Measurements from ENCODE around the gene MST1R.
A peak's percentile ranks its signal among the peaks of the same experiment; 100 is the strongest.
"Not testable (repeated sequence)": the region's sequence is repeated elsewhere in the genome, so short reads cannot be mapped to it uniquely, and the experiment has no call there.

The MST1R gene

GRCh38 chr3:49903451-49904424, at the start of gene MST1R:
Gene MST1R (minus strand): TSS chr3:49903873. CDS start chr3:49903609, 264 bp downstream.
- DNase-seq (ENCODE audit: low read depth in 2 of 2) = peak; percentile 73 to 79

- no peak for DNase-seq (ENCODE audit: low read depth in 2 of 2)
These were observed 49.3 kb upstream of the MST1R start for GRCh38 chr3:49952924-49953323.

GRCh38 chr3:49942651-49943050, 39.0 kb upstream of the MST1R start:
- no peak for DNase-seq (ENCODE audit: low read depth in 2 of 2)

- DNase-seq (ENCODE audit: low read depth in 2 of 2) = no peak
These were observed 37.1 kb upstream of the MST1R start for GRCh38 chr3:49940667-49941249.

GRCh38 chr3:49939858-49940666, 36.4 kb upstream of the MST1R start, which contains the start of gene RBM6:
Gene RBM6 (plus strand): TSS chr3:49940150. CDS start chr3:49962642, 22,492 bp downstream.
- peak; percentile 90 to 92 for DNase-seq (ENCODE audit: low read depth in 2 of 2)

DNA sequence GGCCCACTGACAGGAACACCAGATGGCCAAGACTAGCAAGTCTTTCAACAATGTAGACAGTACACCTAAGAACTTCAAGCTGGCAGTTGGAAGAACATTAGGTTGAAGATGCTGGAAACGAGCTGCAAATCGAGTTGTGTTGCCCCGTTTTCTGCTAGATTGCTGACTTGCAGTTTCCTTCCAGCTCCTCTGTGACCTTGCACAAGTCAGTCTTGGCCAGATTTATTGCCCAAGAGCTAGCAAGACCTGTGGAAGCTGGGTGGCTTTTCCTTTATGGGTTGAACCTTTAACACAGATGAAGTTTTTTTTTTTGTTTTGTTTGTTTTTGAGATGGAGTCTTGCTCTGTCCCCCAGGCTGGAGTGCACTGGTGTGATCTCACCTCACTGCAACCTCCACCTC, 33.4 kb upstream of the MST1R start:
- DNase-seq (ENCODE audit: low read depth in 2 of 2) = no peak

DNA sequence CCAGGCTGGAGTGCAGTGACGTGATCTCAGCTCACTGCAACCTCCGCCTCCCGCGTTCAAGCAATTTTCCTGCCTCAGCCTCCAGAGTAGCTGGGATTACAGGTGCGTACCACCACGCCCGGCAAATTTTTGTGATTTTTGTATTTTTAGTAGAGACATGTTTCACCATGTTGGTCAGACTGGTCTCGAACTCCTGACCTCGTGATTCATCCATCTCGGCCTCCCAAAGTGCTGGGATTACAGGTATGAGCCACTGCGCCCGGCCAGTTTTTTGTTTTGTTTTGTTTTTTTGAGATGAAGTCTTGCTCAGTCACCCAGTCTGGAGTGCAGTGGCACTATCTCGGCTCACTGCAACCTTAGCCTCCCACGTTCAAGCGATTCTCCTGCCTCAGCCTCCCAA, 28.6 kb upstream of the MST1R start:
- not testable (repeated sequence) for DNase-seq (ENCODE audit: low read depth in 2 of 2)

DNA sequence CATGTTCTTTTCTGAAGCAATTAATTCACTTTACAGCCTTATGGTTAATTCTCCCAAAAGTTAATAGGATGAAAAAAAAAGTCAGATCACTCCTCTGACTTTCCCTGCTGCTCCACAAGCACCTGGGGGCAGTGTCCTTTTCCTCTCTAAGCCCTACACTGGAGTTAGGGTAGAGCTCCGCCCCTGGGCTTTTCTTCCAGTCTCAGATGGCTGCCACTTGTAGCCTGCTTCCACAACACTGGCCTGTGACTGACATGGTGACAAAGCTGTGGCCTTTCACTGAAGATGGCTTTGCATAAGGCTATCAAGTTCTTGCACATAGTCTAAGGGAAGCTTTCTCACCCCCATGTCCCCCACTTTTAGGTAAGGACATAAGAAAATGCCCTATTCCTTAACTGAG, 27.2 kb upstream of the MST1R start:
- DNase-seq (ENCODE audit: low read depth in 2 of 2) = no peak

DNA sequence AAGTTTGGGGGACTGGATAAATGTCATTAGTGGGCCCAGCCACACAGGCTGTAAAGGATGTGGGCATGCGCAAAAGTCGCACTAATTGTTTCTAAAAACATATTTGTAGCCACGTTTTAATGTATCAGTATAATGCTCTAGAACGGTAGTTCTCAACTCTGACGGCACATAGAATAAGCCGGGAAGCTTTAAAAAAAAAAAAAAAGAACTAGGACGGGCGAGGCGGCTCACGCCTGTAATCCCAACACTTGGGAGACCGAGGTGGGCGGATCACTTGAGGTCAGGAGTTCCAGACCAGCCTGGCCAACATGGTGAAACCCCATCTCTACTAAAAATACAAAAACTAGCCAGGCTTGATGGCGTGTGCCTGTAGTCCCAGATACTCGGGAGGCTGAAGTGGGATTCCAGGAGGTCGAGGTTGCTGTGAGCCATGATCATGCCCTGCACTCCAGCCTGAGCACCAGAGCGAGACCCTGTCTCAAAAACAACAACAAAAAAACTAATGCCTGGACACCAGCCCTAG, 26.6 kb upstream of the MST1R start:
- no peak for DNase-seq (ENCODE audit: low read depth in 2 of 2)

DNA sequence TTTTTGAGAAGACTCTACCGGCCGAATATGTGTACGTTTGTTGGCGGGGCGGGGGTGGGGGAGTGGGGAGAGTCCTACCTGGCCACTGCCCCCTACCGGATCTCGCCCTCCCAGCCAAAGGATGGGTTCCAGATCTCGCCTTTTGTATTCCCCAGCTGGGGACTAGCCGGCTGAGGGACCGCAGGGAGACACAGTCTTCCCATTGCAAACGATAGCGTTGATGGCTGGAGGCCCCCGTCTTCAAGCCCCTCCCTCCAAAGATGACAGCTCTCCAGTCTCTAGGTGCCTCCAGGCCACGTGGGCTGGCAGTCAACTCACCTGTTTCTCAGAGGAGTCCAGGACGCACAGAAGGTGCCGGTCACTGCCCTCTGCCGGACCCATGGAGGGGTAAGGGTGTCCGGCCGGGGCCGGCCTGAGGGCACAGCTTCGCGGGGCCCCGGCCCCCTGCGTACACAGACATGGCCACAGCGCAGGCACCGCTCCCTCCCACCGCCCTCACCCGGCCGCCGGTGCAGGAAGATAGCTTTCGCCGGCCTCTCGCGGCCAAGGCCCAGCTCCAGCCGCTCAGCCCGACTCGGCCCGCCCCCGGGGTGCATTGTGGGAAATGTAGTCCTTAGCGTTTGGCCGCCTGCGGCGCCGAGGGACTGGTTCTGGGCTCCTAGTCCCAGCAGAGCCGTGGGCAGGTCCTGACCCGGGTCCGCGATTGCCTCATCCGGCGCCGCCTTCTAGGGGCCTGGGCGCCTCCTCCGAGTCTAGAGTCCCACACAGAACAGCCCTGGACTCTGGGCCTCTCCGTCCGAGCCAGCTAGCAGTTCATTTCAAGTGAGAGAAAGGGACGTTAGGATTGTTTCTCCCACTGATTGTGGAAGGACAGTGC, 25.9 kb upstream of the MST1R start, which contains the start of gene MON1A:
Gene MON1A (minus strand): TSS at position 521 of the 877 bp plus-strand sequence. CDS start 16,465 bp downstream, outside the sequence.
- DNase-seq (ENCODE audit: low read depth in 2 of 2) = peak; percentile 75 to 95

GRCh38 chr3:49928481-49929017, 24.9 kb upstream of the MST1R start:
- DNase-seq (ENCODE audit: low read depth in 2 of 2) = no peak

DNA sequence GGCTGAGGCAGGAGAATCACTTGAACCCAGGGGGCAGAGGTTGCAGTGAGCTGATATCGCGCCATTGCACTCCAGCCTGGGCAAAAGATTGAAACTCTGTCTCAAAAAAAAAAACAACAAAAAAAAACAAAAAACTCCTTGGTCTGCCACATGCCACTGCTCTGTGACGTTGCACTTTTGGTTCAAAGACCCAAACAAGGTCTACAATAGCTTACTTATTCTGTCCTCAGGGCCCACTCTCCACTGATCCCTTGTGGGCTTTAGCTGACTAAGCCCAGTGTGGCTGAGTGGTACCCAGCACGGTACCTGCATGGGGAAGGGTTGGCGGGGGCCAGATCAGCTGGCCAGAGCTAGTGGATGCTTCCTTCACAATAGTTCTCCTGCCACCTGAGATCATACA, 24.1 kb upstream of the MST1R start:
- no peak for DNase-seq (ENCODE audit: low read depth in 2 of 2)

GRCh38 chr3:49926117-49926728, 22.6 kb upstream of the MST1R start:
- DNase-seq (ENCODE audit: low read depth in 2 of 2) = no peak

GRCh38 chr3:49925485-49925884, 21.8 kb upstream of the MST1R start:
- DNase-seq (ENCODE audit: low read depth in 2 of 2) = no peak

DNA sequence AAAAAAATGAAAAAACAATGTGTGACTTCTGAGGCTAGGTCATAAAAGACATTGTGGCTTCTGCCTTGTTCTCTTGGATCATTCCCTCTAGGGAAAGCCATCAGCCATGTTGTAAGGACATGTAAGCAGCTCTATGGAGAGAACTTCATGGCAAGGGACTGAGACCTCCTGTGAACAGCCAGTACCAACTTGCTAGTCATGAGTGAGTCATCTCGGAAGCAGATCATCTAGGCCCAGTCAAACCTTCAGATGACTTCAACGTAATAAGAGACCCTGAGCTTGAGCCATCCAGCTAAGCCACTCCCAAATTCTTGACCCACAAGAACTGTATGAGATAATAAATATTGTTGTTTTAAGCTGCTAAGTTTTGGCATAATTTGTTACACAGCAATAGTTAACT, 21.0 kb upstream of the MST1R start:
- no peak for DNase-seq (ENCODE audit: low read depth in 2 of 2)

DNA sequence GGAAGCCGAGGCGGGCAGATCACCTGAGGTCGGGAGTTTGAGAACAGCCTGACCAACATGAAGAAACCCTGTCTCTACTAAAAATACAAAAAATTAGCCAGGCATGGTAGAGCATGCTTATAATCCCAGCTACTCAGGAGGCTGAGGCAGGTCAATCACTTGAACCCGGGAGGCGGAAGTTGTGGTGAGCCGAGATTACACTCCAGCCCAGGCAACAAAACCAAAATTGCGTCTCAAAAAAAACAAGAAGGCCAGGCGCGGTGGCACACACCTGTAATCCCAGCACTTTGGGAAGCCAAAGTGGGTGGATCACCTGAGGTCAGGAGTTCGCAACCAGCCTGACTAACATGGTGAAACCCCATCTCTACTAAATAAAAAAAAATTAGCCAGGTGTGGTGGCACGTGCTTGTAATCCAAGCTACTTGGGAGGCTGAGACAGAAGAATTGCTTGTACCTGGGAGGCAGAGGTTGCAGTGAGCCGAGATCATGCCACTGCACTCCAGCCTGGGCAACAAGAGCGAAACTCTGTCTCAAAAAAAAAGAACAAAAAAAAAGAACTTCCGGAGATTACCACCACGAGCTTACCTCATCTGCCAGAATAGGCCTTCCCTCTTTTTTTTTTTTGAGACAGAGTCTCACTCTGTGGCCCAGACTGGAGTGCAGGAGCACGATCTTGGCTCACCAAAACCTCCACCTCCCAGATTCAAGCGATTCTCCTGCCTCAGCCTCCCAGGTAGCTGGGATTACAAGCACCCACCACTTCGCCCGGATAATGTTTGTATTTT, 14.3 kb upstream of the MST1R start:
- DNase-seq (ENCODE audit: low read depth in 2 of 2) = not testable (repeated sequence)

GRCh38 chr3:49916686-49917085, 13.0 kb upstream of the MST1R start:
- DNase-seq (ENCODE audit: low read depth in 2 of 2) = no peak

DNA sequence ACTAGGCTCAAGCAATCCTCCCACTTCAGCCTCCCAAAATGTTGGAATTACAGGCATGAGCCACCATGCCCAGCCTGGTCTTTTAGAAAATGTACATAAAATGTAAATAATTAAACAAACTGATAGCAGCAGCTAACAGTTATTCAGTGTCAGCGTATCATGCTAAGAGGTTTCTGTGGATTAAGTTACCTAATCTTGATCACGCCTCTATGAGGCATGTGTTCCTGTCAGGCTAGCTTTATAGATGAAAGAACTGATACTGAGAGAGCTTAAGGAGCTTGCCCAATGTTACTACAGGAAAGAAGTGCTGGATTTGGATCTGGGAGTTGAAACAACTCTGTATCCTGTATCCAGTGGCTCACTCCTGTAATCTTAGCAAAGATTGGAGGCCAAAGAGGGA, 11.2 kb upstream of the MST1R start:
- DNase-seq (ENCODE audit: low read depth in 2 of 2) = no peak

- no peak for DNase-seq (ENCODE audit: low read depth in 2 of 2)
These were observed 9.2 kb upstream of the MST1R start for GRCh38 chr3:49912881-49913281.

Data from activated CD4-positive, alpha-beta T cell treated with anti-CD3 and anti-CD28 coated beads for 24 hours (primary cell).